Measurements from ENCODE around the gene TRIP12. TPM values are rescaled to one million over a fixed set of nuclear protein-coding genes. Genes with fewer than 3 reads are reported as not detected.

TRIP12 gene
- total RNA-seq, 2 experiments from 2014 or later: 151 to 178 TPM

DNA sequence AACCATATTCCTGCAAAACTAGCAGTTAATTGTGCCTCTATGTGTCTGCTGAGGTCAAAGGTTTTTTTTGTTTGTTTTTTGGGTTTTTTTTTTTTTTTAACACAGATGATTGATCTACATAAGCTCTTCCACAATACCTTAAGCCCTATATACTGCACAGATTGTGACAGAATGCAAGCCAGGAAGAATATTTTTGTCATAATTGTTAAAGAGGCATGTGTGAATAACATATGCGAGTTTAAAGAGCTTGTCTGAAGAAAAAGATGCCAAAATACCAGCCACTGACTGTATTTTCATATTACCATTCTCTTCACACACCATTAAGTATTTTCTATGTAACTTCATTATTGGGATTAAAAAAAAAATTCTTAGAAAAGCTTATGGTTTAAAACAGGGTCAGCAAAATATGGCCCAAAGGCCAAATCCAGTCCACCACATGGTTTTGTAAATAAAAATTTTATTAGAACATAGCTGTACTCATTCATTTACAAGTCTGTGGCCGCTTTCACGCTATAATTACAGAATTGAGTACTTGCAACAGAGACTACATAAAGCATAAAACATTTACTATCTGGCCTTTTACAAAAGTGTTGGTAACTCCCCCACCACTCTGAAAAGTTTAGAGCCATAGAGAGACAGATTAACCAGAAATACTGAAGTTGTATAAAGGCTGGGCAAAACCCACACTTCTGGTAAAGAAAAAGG is 89.9 kb downstream of the TRIP12 start:
- H3K4me3 Mint-ChIP-seq: no peak overlapping the region
- DNase-seq: no peak
- CTCF ChIA-PET: interaction anchor here (0.5 kb wide), 1 partner anchor 35 kb away, joined by 4 read pairs; no protein-coding TSS in a partner anchor
- Histone ChIP-seq H3K4me3 (ENCODE audit: low read length) (no peak overlapping the region), H3K36me3 (ENCODE audit: insufficient read depth, low read length) (peaks cover 37% of the 10 kb centered on the region), H3K9me3 (ENCODE audit: control insufficient read depth in 1 of 2, insufficient read depth in 1 of 2, low read length in 2 of 2) (no peaks in the 10 kb centered on the region), H3K27ac (ENCODE audit: low read depth in 1 of 2, low read length in 2 of 2) (no peak overlapping the region), H3K4me1 (ENCODE audit: insufficient read depth, low read length) (peaks cover 16% of the 10 kb centered on the region), H3K27me3 (ENCODE audit: control insufficient read depth in 1 of 2, insufficient read depth in 2 of 2, low read length in 2 of 2) (no peaks in the 10 kb centered on the region)
- ATAC-seq (ENCODE audit: poor library complexity): no peak
- H3K4me1 Mint-ChIP-seq (ENCODE audit: low read depth): peaks cover 61% of the 10 kb centered on the region
- H3K27ac Mint-ChIP-seq: peak overlapping the region; percentile 72
- intact Hi-C loops (cut with DNase I, micrococcal nuclease): no loop called here
- TF ChIP-seq, protein P1, sequence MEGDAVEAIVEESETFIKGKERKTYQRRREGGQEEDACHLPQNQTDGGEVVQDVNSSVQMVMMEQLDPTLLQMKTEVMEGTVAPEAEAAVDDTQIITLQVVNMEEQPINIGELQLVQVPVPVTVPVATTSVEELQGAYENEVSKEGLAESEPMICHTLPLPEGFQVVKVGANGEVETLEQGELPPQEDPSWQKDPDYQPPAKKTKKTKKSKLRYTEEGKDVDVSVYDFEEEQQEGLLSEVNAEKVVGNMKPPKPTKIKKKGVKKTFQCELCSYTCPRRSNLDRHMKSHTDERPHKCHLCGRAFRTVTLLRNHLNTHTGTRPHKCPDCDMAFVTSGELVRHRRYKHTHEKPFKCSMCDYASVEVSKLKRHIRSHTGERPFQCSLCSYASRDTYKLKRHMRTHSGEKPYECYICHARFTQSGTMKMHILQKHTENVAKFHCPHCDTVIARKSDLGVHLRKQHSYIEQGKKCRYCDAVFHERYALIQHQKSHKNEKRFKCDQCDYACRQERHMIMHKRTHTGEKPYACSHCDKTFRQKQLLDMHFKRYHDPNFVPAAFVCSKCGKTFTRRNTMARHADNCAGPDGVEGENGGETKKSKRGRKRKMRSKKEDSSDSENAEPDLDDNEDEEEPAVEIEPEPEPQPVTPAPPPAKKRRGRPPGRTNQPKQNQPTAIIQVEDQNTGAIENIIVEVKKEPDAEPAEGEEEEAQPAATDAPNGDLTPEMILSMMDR (IDR thresholded peaks at IDR 0.05): no peak
- POLR2A ChIA-PET: interaction anchor here (0.9 to 7.4 kb wide), 2 partner anchors 9 to 19 kb away, joined by 3 to 86 read pairs; no protein-coding TSS in a partner anchor
- H3K9me3 Mint-ChIP-seq: no peaks in the 10 kb centered on the region
- H3K27me3 Mint-ChIP-seq: no peaks in the 10 kb centered on the region
- peaks cover 75% of the 10 kb centered on the region for H3K36me3 Mint-ChIP-seq (ENCODE audit: low read depth)

DNA sequence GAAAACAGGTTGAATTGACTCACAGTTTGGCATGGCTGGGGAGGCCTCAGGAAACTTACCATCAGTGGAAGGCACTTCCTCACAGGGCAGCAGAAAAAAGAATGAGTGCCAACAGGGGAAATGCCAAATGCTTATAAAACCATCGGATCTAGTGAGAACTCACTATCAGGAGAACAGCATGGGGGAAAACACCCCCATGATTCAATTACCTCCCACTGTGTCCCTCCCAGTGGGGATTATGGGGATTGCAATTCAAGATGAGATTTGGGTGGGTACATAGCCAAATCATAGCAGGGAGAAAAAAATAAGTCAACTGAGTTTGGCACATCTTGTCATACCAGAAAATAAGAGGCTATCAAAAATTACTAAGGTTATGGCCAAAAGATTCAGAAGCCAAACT is 96.3 kb downstream of the TRIP12 start:
- ATAC-seq (ENCODE audit: poor library complexity): no peak
- Mint-ChIP-seq H3K4me3 (no peak overlapping the region), H3K36me3 (ENCODE audit: low read depth) (peaks cover 90% of the 10 kb centered on the region), H3K4me1 (ENCODE audit: low read depth) (peaks cover 27% of the 10 kb centered on the region), H3K27me3 (no peaks in the 10 kb centered on the region), H3K9me3 (peaks cover 5% of the 10 kb centered on the region), H3K27ac (peak overlapping the region; percentile 31)
- POLR2A ChIA-PET: no interaction called here
- intact Hi-C loops (cut with DNase I, micrococcal nuclease): no loop called here
- no peaks in the 10 kb centered on the region for H3K27me3 ChIP-seq (ENCODE audit: control insufficient read depth in 1 of 2, insufficient read depth in 2 of 2, low read length in 2 of 2)
- CTCF ChIA-PET: no interaction called here
- H3K36me3 ChIP-seq (ENCODE audit: insufficient read depth, low read length): peaks cover 57% of the 10 kb centered on the region
- no peak overlapping the region for H3K4me3 ChIP-seq (ENCODE audit: low read length)
- H3K4me1 ChIP-seq (ENCODE audit: insufficient read depth, low read length): no peaks in the 10 kb centered on the region
- TF ChIP-seq, protein P1 (IDR thresholded peaks at IDR 0.05): no peak
- no peak overlapping the region for H3K27ac ChIP-seq (ENCODE audit: low read depth in 1 of 2, low read length in 2 of 2)
- DNase-seq: no peak
- H3K9me3 ChIP-seq (ENCODE audit: control insufficient read depth in 1 of 2, insufficient read depth in 1 of 2, low read length in 2 of 2): no peaks in the 10 kb centered on the region

DNA sequence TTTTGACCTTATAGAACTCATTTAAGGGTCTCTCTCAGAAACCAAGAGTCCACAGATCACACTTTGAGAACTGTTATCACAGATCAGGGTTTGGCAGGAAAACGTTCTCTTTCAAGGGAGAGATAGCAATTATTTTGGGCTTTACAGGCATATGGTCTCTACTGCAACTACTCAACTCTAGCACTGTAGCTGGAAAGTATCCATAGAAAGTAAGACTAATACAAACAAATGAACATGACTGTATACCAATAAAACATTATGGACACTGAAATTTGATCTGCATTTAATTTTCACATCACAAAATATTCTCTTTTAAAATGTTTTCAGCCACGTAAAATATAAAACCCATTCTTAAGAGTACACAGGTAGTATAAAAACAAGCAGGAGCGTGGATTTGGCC is 100.5 kb downstream of the TRIP12 start:
- ATAC-seq (ENCODE audit: poor library complexity): no peak
- peak overlapping the region; percentile 68 for H3K27ac Mint-ChIP-seq
- H3K27me3 ChIP-seq (ENCODE audit: control insufficient read depth in 1 of 2, insufficient read depth in 2 of 2, low read length in 2 of 2): no peaks in the 10 kb centered on the region
- H3K9me3 Mint-ChIP-seq: peaks cover 5% of the 10 kb centered on the region
- peaks cover 35% of the 10 kb centered on the region for H3K4me1 Mint-ChIP-seq (ENCODE audit: low read depth)
- no peak overlapping the region for H3K27ac ChIP-seq (ENCODE audit: low read depth in 1 of 2, low read length in 2 of 2)
- no peaks in the 10 kb centered on the region for H3K9me3 ChIP-seq (ENCODE audit: control insufficient read depth in 1 of 2, insufficient read depth in 1 of 2, low read length in 2 of 2)
- TF ChIP-seq, protein P1 (IDR thresholded peaks at IDR 0.05): no peak
- CTCF ChIA-PET: no interaction called here
- H3K4me3 ChIP-seq (ENCODE audit: low read length): no peak overlapping the region
- POLR2A ChIA-PET: interaction anchor here (1.7 to 1.8 kb wide), 2 partner anchors 14 to 100 kb away, joined by 4 to 8 read pairs; partner anchors contain the start of genes FBXO36 and TRIP12
- H3K27me3 Mint-ChIP-seq: no peaks in the 10 kb centered on the region
- H3K4me3 Mint-ChIP-seq: no peak overlapping the region
- H3K4me1 ChIP-seq (ENCODE audit: insufficient read depth, low read length): no peaks in the 10 kb centered on the region
- DNase-seq: no peak
- intact Hi-C loops (cut with DNase I, micrococcal nuclease): no loop called here
- H3K36me3 Mint-ChIP-seq (ENCODE audit: low read depth): peaks cover 85% of the 10 kb centered on the region
- peaks cover 58% of the 10 kb centered on the region for H3K36me3 ChIP-seq (ENCODE audit: insufficient read depth, low read length)
